ENCODE results near the gene DENND6B.

GRCh38 chr22:50317674-50318073 is 9.1 kb downstream of the DENND6B start:
- TF ChIP-seq EZH2phosphoT487 (IDR thresholded peaks at IDR 0.05; ENCODE audit: low read depth) (no peak), CTCF (IDR thresholded peaks at IDR 0.05; ENCODE audit: low read depth, low read length) (no peak)
